Bone marrow (tissue), 2 donors: ENCODE results near the gene NRXN3.

Experiments used
- DNase-seq, 2 donors: peaks; one replicate each; lab custom pipeline; 2025; lab: John Stamatoyannopoulos, UW

NRXN3 gene

DNA sequence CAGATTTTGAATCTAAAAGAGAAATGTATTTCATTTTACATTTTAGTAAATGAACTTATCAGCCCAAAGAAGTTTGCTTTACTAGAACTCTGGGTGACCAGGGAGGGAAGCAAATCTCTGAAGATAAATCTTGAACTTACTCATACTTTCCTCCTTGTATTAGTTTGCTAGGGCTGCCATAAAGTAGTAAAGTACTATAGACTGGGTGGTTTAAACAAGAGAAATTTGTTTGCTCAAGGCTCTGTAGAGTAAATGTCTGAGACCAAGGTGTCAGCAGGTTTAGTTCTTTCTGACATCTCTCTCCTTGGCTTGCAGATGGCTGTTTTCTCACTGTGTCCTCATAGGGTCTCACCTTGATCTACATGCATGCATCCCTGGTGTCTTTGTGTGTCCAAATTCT lies 1115.1 kb downstream of the NRXN3 start:
- DNase-seq: no peak

DNA sequence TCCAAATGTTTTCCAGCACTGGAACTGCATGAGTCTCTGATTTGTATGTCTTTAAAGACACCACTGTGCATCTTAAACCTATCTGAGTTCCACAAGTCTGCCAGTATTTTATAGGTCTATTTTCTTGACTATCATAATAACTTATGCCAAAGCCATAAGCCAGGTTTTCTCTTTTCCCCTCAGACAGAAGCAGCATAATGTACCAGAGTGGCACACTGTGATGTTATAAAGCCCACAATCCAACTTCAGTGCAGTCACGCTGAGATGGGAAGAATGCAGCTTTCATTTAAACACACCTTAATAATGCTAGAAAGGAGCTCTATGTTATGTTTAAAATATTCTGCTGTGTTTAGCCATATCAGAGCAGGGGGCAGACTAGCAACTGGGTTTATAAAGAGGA lies 1117.8 kb downstream of the NRXN3 start:
- no peak for DNase-seq

DNA sequence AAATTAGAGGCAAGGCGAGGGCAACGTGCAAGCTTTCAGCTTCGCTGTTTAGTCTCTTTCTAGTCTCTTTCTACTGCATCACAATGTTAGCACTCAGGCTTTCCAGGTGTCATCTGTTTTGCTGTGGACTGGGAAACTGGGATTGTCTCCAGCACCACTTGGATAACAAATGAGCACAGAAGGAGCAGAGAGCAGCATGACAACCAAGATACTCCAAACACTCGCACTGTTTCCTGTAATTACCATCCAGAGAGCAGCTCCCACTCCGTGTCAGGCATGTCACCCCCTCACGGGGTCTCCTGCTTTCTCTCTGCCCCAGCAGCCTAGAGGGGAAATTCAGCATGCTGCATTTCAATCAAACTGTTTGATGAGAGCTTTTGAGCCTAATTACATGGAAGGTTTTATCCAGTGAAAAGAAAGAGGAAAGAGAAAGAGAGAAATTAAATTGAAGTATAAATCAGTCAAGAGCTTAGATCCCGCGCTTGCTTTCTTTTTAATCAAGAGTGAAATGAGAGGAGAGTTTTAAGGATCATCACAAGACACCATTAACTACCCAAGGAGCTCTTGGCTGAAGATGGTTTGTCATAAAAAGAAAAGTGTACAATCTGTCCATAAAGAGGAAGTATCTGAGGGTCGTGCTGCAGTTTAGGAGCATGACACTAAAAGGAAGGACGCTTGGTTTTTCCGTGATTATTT lies 1123.5 kb downstream of the NRXN3 start:
- no peak for DNase-seq

DNA sequence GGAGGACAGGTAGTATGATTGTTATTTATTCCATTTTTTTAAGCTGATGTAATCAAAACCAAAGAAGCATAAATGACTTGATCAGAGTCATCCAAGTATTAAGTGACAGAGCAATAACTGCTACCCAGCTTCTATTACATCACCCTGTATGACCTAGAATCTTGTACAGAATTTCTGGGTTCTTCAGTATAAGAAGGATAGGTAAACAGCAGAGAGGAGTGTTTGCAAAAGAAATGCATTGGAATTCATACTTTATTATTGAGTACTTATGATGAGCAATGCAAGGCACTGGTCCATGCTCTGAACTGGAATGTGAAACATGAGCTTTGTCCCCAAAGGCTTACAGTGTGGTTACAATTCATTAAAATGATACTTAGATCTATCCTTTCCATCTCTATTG lies 1124.3 kb downstream of the NRXN3 start:
- DNase-seq: no peak

DNA sequence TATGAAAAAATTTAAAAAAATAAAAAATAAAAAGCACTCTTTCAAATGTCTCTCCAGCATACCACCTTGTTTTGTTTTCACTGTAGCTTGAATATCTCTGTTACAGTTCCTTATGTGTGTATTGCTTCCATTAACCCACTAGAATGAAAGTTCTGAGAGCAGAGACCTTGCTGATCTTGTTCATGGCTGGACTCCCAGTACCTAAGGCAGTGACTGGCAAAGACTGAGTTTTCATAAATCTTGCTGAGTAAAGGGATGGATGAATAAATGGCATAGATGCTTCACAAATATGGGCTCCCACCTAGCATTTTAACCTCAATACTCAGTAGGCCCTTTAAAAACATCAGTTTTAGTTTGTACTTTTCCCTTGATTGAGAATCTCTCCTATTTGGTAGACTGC lies 1125.2 kb downstream of the NRXN3 start:
- DNase-seq: no peak

DNA sequence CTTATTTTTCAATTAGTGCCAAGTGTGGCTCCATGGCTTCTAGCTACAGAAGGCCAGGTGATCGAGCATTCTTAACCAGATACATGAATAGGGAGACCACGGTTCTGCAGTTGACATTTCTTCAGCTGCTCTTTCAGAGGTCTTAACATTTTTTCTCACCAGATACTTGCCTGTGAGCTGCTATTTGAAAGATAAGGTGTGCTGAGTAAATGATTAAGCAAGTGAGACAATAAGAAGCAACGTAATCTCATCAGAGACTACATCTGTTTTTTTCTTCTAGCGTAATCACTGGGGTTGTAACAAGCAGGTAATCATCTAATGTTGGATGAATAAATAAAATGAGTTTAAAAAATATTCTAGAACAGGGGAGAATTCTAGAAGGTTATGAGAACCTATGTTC lies 1128.2 kb downstream of the NRXN3 start:
- DNase-seq: no peak

DNA sequence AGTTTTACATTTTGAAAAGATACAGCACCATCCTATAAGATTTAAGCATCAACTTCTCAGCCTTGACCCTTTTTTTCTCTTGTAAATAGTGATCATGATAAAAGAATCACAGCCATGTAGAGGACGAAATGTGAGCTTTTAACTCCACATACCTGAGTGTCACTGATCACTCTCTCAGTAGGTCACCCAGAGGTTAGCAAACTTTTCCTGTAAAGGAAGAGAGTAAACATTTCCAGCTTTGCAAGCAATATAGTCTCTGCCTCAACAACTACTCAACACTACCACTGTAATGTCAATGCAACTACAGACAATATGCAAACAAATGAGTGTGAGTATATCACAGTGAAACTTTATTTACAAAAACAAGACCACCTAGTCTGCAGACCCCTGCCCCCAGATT lies 1129.0 kb downstream of the NRXN3 start:
- DNase-seq: no peak

DNA sequence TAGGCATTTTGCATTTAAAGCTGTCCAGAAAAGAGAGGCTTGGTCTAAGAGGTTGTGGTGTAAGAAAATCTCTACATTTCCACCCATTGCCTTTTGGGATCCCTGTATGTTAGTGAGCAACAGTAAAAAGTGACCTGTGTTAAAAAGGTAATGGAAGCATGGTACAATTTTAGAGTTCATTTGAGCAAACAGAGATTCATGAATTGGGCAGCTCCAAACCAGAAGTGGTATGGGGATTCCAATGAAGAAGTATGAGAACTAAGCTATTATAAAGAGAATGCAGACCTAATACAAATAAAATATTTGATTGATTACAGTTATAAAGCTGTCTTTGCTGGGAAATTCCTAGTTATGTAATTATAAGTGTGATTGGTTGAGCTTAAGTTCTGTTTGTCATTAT lies 1134.1 kb downstream of the NRXN3 start:
- no peak for DNase-seq

DNA sequence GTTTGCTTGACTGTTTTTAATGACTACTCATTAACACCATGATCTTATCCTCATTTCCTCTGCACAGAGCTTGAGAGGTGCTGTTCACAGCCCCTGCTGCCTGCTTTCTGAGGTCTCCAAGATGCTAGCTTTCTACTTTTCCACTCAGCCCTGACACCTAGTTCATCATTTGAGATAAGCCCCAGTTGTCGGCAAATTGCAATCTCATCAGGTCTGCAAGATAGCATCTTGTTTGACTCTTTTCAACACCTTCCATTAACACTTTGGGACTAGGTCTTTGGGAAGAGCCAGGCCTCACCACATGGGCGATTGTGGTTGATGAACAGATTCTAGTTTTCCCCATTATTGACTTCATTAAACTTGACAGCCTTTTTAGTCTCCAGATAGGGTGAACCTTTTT lies 1136.4 kb downstream of the NRXN3 start:
- DNase-seq: no peak

DNA sequence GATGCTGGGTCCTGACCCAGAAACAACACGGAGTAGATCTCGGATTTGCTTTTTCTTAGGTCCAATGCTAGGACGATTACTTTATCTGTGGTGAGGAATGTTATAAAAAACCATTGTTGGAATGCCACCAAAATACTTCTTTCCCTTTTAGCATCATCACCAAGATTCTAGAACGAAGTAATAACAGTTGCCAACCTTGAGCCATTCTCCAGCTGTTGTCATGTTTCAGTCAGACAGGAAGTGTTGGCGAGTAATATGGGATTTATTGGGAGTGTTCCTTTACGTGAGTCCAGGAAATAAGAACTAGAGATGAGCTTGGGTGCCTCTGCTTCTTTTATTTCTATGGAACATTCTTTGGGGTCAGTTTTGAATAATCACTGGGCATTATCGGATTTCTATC lies 1148.2 kb downstream of the NRXN3 start:
- DNase-seq: no peak

DNA sequence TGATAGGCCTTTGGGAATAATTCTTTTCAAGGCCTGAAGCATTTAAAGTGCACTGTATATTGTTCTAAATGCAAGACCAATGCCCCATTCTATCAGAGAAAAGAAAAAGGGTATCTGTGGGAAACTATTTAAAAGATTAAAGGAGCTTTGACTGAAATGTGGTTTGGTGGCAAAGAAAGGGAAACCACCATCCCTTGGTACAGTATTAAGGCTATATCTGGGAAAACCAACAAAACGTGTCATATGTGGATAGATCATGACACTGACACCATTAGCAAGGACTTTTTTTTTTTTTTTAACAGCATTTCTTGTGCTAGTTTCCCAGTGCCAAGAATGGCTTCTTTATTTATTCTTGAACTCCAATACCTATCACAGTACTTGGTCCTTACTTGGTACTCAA lies 1150.4 kb downstream of the NRXN3 start:
- DNase-seq: no peak

DNA sequence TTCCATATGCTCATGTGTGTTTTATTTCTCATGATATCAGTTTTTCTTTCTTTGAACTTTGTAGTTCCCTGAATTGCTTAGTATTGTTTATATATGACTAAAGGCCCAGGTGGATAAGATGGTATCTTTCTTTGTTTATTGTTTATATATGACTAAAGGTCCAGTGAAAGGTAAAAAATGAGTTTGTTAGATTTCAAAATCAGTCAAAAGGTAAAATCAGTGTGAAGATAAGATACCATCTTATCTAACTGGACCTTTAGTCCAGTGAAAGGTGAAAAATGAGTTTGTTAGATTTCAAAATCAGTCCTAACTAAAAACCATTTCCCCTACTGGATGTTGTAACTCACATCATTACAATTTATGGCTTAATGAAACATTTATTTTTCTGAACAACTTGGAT lies 1150.9 kb downstream of the NRXN3 start:
- DNase-seq: no peak

DNA sequence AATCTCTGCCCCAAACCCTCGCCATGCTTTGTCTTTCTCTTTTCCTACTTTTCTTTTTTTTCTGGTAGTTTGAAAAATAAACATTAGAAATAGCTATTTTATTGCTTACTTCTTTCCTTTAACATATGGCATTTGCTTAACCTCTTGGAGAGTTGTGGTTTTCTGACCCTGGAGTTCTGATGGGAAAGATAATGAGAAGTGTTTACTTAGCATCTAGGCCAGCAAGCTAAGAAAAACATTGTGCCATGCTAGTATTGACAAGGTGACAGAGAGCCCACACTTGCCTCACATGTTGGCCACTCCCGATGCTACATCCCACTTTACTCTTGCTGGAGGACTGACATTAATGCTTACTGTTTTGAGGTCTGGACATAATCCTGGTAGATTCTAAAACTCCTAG lies 1154.9 kb downstream of the NRXN3 start:
- DNase-seq: no peak

DNA sequence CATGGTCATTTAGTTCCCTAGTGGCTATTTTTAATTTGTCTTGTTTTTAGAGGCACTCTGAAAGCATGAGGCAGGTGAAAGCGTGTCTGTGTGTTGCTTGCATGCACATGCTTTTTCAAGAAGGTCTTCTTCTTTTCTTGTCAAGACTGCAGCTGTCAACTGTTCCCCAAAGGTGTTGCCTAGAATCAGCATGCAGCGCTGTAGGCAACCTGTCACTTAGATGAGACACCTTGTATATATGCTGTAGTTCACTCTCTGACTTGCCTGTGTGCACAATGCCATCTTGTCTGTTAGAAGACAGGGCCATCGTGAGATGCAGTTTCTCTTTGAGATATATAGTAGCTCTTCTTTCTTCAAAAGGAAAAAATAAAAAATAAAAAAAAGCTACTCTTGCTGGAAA lies 1155.4 kb downstream of the NRXN3 start:
- DNase-seq: no peak

DNA sequence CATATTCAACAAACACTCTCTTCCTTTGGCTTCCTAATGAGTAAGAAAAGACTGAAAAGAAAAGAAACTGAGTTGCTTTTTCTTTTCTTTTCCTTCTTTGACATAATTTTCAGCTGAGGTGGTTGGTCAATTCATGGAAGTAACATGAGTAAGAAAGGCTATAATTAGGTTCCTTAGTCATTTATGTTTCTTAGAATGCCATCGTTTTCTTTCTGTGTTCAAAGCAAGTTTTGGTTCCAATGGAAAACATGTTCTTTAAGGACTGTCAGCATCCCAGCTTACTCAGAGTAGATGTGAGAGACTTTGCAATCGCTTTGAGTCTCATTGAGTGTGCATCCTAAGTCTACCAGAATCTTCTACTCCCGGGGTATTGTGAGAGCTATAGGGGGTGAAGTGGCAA lies 1158.7 kb downstream of the NRXN3 start:
- no peak for DNase-seq

DNA sequence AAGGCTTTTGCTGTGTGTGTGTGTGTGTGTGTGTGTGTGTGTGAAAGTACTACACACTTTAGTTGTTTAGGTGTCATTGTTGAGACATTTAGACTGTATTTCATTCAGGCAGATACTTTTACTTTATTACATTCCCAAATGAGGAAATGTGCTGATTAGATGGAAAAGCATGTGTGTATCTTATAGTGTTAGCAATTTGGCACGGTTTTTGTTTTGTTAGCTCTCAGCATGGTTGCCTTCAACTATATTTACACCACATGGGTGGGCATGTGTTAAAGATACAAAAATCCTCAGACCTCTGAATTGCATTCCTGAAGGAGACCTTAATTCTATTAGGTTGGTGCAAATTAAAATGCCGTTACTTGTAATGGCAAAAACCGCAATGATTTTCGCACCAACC lies 1161.7 kb downstream of the NRXN3 start:
- DNase-seq: no peak

DNA sequence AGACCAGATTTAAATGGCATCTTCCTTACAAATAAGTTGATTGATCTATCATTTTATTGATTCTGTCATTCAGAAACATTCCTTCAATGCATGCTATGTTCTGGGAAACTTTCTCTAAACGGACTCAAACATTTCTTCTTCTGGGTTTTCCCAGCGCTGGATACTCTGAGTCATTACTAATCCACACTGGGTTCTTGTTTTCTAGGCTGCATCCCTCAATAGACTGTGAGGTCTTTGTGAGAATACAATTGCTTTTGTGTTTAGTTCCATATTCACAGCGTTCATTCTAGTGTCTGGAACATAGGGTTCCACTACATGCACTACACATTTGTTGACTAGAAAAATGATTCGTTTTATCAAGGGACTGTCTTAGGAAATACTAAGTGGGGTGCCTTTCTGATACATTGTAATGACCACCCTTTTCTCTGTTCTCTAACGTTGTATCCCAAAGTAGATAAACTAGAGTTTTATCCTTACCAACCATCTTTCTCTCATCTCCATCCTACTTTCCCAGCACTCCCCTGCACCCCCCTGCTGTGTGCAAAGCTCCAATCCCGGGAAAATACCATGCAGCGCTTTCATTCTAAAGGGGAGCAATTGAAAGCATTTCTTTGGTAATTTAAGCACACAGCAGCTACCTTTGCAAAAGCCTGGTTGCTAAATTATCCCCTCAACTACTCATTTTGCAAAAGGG lies 1162.5 kb downstream of the NRXN3 start:
- DNase-seq: no peak

DNA sequence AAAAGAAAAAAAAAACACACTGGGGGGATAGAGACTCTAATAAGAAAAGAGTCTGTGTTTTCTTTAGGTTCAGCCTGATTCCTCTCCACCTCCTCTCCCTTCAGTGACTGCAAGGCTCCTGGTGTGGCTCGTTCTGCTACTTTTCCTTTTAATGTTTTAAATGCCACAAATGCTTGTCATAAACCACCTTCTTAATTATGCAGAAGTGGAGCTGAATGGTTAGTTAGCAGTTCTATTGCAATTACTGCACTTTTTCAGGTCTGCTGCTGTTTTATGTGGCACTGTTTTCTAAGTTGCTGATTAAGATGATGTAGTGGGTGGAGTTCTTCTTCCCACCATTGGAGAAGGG lies 1163.0 kb downstream of the NRXN3 start:
- no peak for DNase-seq

DNA sequence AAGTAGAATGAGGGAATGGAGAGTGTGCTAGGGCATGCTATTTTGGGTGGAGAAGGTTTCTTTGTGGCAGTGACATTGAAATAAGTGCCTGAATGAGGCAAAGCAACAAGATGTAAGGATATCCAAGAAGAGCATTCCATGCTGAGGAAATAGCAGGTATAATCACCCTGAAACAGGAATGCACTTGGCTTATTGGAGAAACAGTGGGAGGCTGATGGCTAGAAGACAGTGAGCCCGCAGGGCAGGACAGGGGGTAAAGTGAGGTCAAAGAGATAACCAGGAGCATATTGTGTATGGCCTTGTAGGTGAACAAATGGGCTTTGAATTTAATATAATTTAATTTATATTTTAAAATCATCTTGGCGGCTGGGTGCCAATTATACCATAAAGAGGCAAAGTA lies 1164.1 kb downstream of the NRXN3 start:
- no peak for DNase-seq

DNA sequence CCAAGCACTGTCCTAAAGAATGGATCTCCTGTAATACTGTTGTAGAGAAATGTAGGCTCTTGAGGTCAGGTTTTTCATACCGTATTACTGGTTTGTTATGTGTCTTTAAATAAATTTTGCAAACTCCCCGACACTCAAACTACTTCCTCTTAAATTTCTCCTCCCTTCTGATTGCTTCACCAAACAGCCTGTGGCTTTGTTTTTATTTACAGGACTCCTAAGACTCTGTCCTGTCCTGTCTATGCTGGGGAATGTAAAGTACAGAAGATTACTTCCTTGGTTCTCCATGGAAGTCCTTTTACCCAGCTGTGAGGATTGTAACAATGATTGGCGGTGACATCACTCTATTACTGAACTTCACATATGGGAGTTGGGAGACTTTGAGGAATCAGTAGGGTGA lies 1167.6 kb downstream of the NRXN3 start:
- no peak for DNase-seq

DNA sequence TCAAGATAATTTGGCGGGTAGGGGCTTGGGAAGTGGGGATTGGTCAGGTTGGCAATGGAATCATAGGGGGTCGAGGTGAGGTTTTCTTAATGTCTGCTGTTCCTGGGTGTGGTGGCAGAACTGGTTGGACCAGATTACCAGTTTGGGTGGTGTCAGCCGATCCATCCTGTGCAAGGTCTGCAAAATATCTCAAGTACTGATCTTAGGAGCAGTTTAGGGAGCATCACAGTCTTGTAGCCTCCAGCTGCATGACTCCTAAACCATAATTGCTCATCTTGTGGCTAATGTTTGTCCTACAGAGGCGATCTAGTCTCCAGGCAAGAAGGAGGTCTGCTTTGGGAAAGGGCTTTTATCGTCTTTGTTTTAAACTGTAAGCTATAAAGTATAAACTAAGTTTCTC lies 1172.8 kb downstream of the NRXN3 start:
- no peak for DNase-seq

DNA sequence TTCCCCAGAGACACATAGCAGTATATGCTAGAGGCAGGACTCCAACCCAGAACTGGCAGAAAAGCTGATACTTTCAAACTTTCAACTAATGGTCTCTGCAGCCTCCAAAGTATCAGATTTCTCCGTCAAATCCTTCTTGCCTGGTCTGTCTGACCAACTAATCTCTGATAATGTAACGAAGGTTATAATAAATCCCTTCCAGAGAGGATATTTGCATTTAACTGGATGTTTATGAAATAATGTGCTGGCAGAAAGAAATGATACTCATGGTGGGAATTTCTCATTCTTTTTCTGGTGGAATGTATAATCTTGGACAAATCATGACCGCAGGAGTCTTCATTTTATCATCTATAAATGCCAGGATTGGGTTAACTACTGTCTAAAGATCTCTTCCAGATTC lies 1180.8 kb downstream of the NRXN3 start:
- no peak for DNase-seq

DNA sequence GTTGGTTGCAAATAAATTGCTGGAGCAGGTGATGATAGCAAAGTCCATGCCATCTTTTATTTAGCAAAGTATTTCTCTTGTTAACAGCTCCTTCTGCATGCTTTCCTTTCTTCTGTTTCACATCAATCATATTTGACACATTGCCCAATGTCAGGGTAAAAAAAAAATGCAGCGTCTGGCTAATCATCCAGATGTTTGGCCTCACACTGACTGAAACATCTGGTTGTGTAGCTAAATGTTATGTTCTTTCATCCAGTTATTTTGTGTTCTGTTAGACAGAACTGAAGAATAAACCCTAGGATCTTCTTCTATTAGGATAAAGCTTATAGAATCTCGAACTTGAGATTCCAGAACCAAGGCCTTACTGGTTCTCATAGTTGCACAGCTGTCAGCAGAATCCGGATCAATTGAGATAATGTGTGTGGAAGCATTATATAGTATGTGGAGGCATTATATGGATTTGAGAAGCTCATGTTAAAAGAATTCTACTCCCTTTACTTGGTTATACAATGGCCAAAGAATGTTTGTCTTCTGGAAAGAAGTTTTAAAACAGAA lies 1182.0 kb downstream of the NRXN3 start:
- no peak for DNase-seq

DNA sequence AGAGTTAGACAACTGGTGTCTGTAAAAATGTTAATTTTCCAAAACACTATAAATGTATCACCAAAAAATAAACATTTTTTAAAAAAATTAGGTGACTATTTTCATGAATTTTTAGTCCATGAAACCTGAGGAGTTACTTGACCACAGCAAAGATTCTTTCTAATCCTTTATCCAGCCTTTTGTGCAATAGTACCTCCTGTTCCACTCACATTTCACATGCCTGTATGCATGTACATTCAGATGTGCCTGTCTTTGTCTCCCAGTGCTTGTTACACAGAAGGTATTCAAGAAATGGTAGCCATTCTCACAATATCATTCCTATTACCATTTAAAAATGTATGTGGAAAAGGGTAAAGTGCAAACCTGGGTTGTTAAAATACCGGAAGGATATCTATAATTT lies 1184.2 kb downstream of the NRXN3 start:
- no peak for DNase-seq
